ENCODE results near the gene DPP8.
"Not testable (repeated sequence)": the region's sequence is repeated elsewhere in the genome, so short reads cannot be mapped to it uniquely, and the experiment has no call there.

The DPP8 gene

GRCh38 chr15:65484876-65485275 lies 32.6 kb downstream of the DPP8 start:
- Histone ChIP-seq H3K4me3 (ENCODE audit: insufficient read depth, low read depth, low read length, poor library complexity, severe bottlenecking) (no peak overlapping the region), H3K27me3 (replicated peaks; ENCODE audit: control insufficient read depth, insufficient read depth, low read length, poor library complexity, severe bottlenecking) (no peaks in the 10 kb centered on the region), H3K27ac (ENCODE audit: insufficient read depth, low read length, poor library complexity, severe bottlenecking) (no peak overlapping the region), H3K9me3 (ENCODE audit: control insufficient read depth, low read length) (no peaks in the 10 kb centered on the region), H3K36me3 (ENCODE audit: control insufficient read depth, insufficient read depth, low read length) (peaks cover 49% of the 10 kb centered on the region), H3K4me1 (ENCODE audit: control insufficient read depth, insufficient read depth, low read length, poor library complexity, severe bottlenecking) (no peaks in the 10 kb centered on the region)
- DNase-seq, result no peak

GRCh38 chr15:65476903-65477302 lies 40.6 kb downstream of the DPP8 start:
- no peak for DNase-seq
- no peak overlapping the region for H3K27ac ChIP-seq (ENCODE audit: insufficient read depth, low read length, poor library complexity, severe bottlenecking)
- no peaks in the 10 kb centered on the region for H3K27me3 ChIP-seq (replicated peaks; ENCODE audit: control insufficient read depth, insufficient read depth, low read length, poor library complexity, severe bottlenecking)
- peaks cover 63% of the 10 kb centered on the region for H3K36me3 ChIP-seq (ENCODE audit: control insufficient read depth, insufficient read depth, low read length)
- H3K9me3 ChIP-seq (ENCODE audit: control insufficient read depth, low read length), result no peaks in the 10 kb centered on the region
- H3K4me1 ChIP-seq (ENCODE audit: control insufficient read depth, insufficient read depth, low read length, poor library complexity, severe bottlenecking), result no peaks in the 10 kb centered on the region
- no peak overlapping the region for H3K4me3 ChIP-seq (ENCODE audit: insufficient read depth, low read depth, low read length, poor library complexity, severe bottlenecking)

- no peak for DNase-seq
- Histone ChIP-seq H3K4me3 (ENCODE audit: insufficient read depth, low read depth, low read length, poor library complexity, severe bottlenecking) (no peak overlapping the region), H3K4me1 (ENCODE audit: control insufficient read depth, insufficient read depth, low read length, poor library complexity, severe bottlenecking) (no peaks in the 10 kb centered on the region), H3K36me3 (ENCODE audit: control insufficient read depth, insufficient read depth, low read length) (peaks cover 76% of the 10 kb centered on the region), H3K27ac (ENCODE audit: insufficient read depth, low read length, poor library complexity, severe bottlenecking) (no peak overlapping the region), H3K9me3 (ENCODE audit: control insufficient read depth, low read length) (no peaks in the 10 kb centered on the region), H3K27me3 (replicated peaks; ENCODE audit: control insufficient read depth, insufficient read depth, low read length, poor library complexity, severe bottlenecking) (no peaks in the 10 kb centered on the region)
These were observed 46.6 kb downstream of the DPP8 start for GRCh38 chr15:65470866-65471265.

GRCh38 chr15:65468229-65468909 lies 49.1 kb downstream of the DPP8 start:
- H3K4me3 ChIP-seq (ENCODE audit: insufficient read depth, low read depth, low read length, poor library complexity, severe bottlenecking), result no peak overlapping the region
- no peaks in the 10 kb centered on the region for H3K27me3 ChIP-seq (replicated peaks; ENCODE audit: control insufficient read depth, insufficient read depth, low read length, poor library complexity, severe bottlenecking)
- DNase-seq, result no peak
- no peaks in the 10 kb centered on the region for H3K4me1 ChIP-seq (ENCODE audit: control insufficient read depth, insufficient read depth, low read length, poor library complexity, severe bottlenecking)
- H3K9me3 ChIP-seq (ENCODE audit: control insufficient read depth, low read length), result no peaks in the 10 kb centered on the region
- peaks cover 70% of the 10 kb centered on the region for H3K36me3 ChIP-seq (ENCODE audit: control insufficient read depth, insufficient read depth, low read length)
- H3K27ac ChIP-seq (ENCODE audit: insufficient read depth, low read length, poor library complexity, severe bottlenecking), result no peak overlapping the region

GRCh38 chr15:65466901-65467300 lies 50.6 kb downstream of the DPP8 start:
- Histone ChIP-seq H3K4me3 (ENCODE audit: insufficient read depth, low read depth, low read length, poor library complexity, severe bottlenecking) (no peak overlapping the region), H3K27me3 (replicated peaks; ENCODE audit: control insufficient read depth, insufficient read depth, low read length, poor library complexity, severe bottlenecking) (no peaks in the 10 kb centered on the region), H3K27ac (ENCODE audit: insufficient read depth, low read length, poor library complexity, severe bottlenecking) (no peak overlapping the region), H3K9me3 (ENCODE audit: control insufficient read depth, low read length) (no peaks in the 10 kb centered on the region), H3K36me3 (ENCODE audit: control insufficient read depth, insufficient read depth, low read length) (peaks cover 67% of the 10 kb centered on the region), H3K4me1 (ENCODE audit: control insufficient read depth, insufficient read depth, low read length, poor library complexity, severe bottlenecking) (no peaks in the 10 kb centered on the region)
- no peak for DNase-seq

- H3K36me3 ChIP-seq (ENCODE audit: control insufficient read depth, insufficient read depth, low read length), result peaks cover 84% of the 10 kb centered on the region
- not testable (repeated sequence) for H3K4me1 ChIP-seq (ENCODE audit: control insufficient read depth, insufficient read depth, low read length, poor library complexity, severe bottlenecking); H3K27me3 ChIP-seq (replicated peaks; ENCODE audit: control insufficient read depth, insufficient read depth, low read length, poor library complexity, severe bottlenecking)
These were observed 54.4 kb downstream of the DPP8 start for GRCh38 chr15:65463096-65463495.

GRCh38 chr15:65460741-65461347 lies 56.6 kb downstream of the DPP8 start:
- Histone ChIP-seq H3K36me3 (ENCODE audit: control insufficient read depth, insufficient read depth, low read length) (peaks cover 82% of the 10 kb centered on the region), H3K27me3 (replicated peaks; ENCODE audit: control insufficient read depth, insufficient read depth, low read length, poor library complexity, severe bottlenecking) (no peaks in the 10 kb centered on the region), H3K4me1 (ENCODE audit: control insufficient read depth, insufficient read depth, low read length, poor library complexity, severe bottlenecking) (no peaks in the 10 kb centered on the region), H3K4me3 (ENCODE audit: insufficient read depth, low read depth, low read length, poor library complexity, severe bottlenecking) (no peak overlapping the region), H3K27ac (ENCODE audit: insufficient read depth, low read length, poor library complexity, severe bottlenecking) (no peak overlapping the region), H3K9me3 (ENCODE audit: control insufficient read depth, low read length) (no peaks in the 10 kb centered on the region)
- no peak for DNase-seq

More at GRCh38 chr15:65463096-65463495, 54.4 kb downstream of the DPP8 start:
- not testable (repeated sequence) for H3K9me3 ChIP-seq (ENCODE audit: control insufficient read depth, low read length); DNase-seq; H3K4me3 ChIP-seq (ENCODE audit: insufficient read depth, low read depth, low read length, poor library complexity, severe bottlenecking); H3K27ac ChIP-seq (ENCODE audit: insufficient read depth, low read length, poor library complexity, severe bottlenecking)

- H3K36me3 ChIP-seq (ENCODE audit: control insufficient read depth, insufficient read depth, low read length), result peaks cover 69% of the 10 kb centered on the region
- H3K9me3 ChIP-seq (ENCODE audit: control insufficient read depth, low read length); H3K27ac ChIP-seq (ENCODE audit: insufficient read depth, low read length, poor library complexity, severe bottlenecking); DNase-seq; H3K4me1 ChIP-seq (ENCODE audit: control insufficient read depth, insufficient read depth, low read length, poor library complexity, severe bottlenecking); H3K4me3 ChIP-seq (ENCODE audit: insufficient read depth, low read depth, low read length, poor library complexity, severe bottlenecking); H3K27me3 ChIP-seq (replicated peaks; ENCODE audit: control insufficient read depth, insufficient read depth, low read length, poor library complexity, severe bottlenecking): not testable (repeated sequence)
These were observed 62.2 kb downstream of the DPP8 start for GRCh38 chr15:65455256-65455655.

GRCh38 chr15:65451989-65452388 lies 65.5 kb downstream of the DPP8 start:
- Histone ChIP-seq H3K27me3 (replicated peaks; ENCODE audit: control insufficient read depth, insufficient read depth, low read length, poor library complexity, severe bottlenecking) (no peaks in the 10 kb centered on the region), H3K9me3 (ENCODE audit: control insufficient read depth, low read length) (no peaks in the 10 kb centered on the region), H3K4me1 (ENCODE audit: control insufficient read depth, insufficient read depth, low read length, poor library complexity, severe bottlenecking) (no peaks in the 10 kb centered on the region), H3K4me3 (ENCODE audit: insufficient read depth, low read depth, low read length, poor library complexity, severe bottlenecking) (no peak overlapping the region), H3K27ac (ENCODE audit: insufficient read depth, low read length, poor library complexity, severe bottlenecking) (no peak overlapping the region), H3K36me3 (ENCODE audit: control insufficient read depth, insufficient read depth, low read length) (peaks cover 53% of the 10 kb centered on the region)
- DNase-seq, result no peak

- no peaks in the 10 kb centered on the region for H3K27me3 ChIP-seq (replicated peaks; ENCODE audit: control insufficient read depth, insufficient read depth, low read length, poor library complexity, severe bottlenecking)
- peaks cover 54% of the 10 kb centered on the region for H3K36me3 ChIP-seq (ENCODE audit: control insufficient read depth, insufficient read depth, low read length)
- no peak overlapping the region for H3K4me3 ChIP-seq (ENCODE audit: insufficient read depth, low read depth, low read length, poor library complexity, severe bottlenecking)
- no peak for DNase-seq
- no peak overlapping the region for H3K27ac ChIP-seq (ENCODE audit: insufficient read depth, low read length, poor library complexity, severe bottlenecking)
- no peaks in the 10 kb centered on the region for H3K4me1 ChIP-seq (ENCODE audit: control insufficient read depth, insufficient read depth, low read length, poor library complexity, severe bottlenecking)
- no peaks in the 10 kb centered on the region for H3K9me3 ChIP-seq (ENCODE audit: control insufficient read depth, low read length)
These were observed 66.9 kb downstream of the DPP8 start for GRCh38 chr15:65450556-65450955.

Data from effector memory CD4-positive, alpha-beta T cell (primary cell).